A549 treated with DMSO at 1 μM for 4 hours (cell line): ENCODE data around the gene HTR1E. TPM values are rescaled to one million over a fixed set of nuclear protein-coding genes. Genes with fewer than 3 reads are reported as not detected.

ENCODE experiments used
- total RNA-seq: library from RNA; stranded (reverse); fragments of 200-300 nt; extraction: Qiagen RNA extraction; gene quantifications from 5 replicates; pipeline ENCODE4 v1.2.3, GENCODE V29; 2022; ENCODE audit warnings: low read depth

Gene HTR1E
- not detected in 5 replicates for total RNA-seq

GRCh38 chr6:86937219-86938079, at the start of gene HTR1E:
TSS of gene HTR1E (plus strand) at chr6:86937528. CDS start at chr6:87015335, 77,807 bp downstream.

Other genes with a start within 250 kb of the HTR1E start
- gene CGA, start 157.6 kb downstream of the HTR1E start, total RNA-seq: 0.19 to 0.20 TPM (median 0.19 TPM) in 3 of 5 replicates, not detected in the others
- 2.5 to 4.9 TPM (median 4.4 TPM) in 5 replicates for gene ZNF292, start 218.0 kb downstream of the HTR1E start, total RNA-seq